Measurements from ENCODE around the gene MRPS34.

The MRPS34 gene

DNA sequence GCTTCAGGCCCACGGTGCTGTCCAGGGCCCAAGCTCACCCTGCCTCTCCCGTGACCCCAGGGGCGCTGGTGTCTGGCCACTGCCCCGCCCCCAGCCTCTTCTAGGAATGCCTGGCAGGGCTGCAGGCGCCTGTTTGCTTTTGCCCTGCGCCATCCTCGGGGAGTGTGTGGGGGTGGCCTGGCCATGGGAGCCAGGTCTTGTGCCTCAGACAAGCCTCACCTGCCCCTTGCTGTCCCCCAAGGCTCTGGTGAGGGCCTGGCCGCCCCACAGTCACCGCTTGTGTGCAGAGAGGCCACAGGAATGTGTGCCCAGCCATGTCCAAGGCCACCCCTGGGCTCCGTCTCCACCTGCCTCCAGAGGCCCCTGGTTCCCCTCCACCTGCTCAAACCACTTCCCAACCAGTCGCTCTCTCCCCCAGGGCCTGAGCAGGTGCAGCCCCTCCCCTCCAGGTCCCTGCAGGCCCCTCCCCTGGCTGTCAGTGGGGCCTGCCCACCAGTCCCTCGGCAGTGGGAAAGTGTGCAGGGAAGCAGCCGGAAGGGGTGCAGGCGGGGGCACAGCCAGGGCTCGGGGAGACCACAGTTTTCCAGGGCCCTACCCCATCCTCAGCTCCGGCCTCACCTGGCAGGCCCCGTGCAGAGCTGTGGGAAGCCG, 21.4 kb upstream of the MRPS34 start:
- H3K79me2 ChIP-seq (ENCODE audit: low read length), result no peaks in the 10 kb centered on the region
- no peak overlapping the region for H2AFZ ChIP-seq (ENCODE audit: low read depth, low read length)
- no peak overlapping the region for H3K27ac ChIP-seq (ENCODE audit: low read length)
- H4K20me1 ChIP-seq (ENCODE audit: insufficient read depth, low read length), result no peaks in the 10 kb centered on the region
- no peak overlapping the region for H3K9ac ChIP-seq (ENCODE audit: low read length)
- H3K4me3 ChIP-seq (ENCODE audit: low read length), result no peak overlapping the region
- H3K9me3 ChIP-seq (ENCODE audit: insufficient read depth, low read length), result no peaks in the 10 kb centered on the region
- no peak for TF ChIP-seq CTCF (IDR thresholded peaks at IDR 0.05; ENCODE audit: low read depth, low read length)
- no peak for TF ChIP-seq EZH2phosphoT487 (IDR thresholded peaks at IDR 0.05; ENCODE audit: low read depth)
- no peaks in the 10 kb centered on the region for H3K27me3 ChIP-seq (ENCODE audit: low read depth, low read length)
- no peak overlapping the region for H3K4me2 ChIP-seq (ENCODE audit: low read length)
- no peaks in the 10 kb centered on the region for H3K4me1 ChIP-seq (ENCODE audit: low read length)
- H3K36me3 ChIP-seq (replicated peaks; ENCODE audit: low read depth, low read length), result no peaks in the 10 kb centered on the region

DNA sequence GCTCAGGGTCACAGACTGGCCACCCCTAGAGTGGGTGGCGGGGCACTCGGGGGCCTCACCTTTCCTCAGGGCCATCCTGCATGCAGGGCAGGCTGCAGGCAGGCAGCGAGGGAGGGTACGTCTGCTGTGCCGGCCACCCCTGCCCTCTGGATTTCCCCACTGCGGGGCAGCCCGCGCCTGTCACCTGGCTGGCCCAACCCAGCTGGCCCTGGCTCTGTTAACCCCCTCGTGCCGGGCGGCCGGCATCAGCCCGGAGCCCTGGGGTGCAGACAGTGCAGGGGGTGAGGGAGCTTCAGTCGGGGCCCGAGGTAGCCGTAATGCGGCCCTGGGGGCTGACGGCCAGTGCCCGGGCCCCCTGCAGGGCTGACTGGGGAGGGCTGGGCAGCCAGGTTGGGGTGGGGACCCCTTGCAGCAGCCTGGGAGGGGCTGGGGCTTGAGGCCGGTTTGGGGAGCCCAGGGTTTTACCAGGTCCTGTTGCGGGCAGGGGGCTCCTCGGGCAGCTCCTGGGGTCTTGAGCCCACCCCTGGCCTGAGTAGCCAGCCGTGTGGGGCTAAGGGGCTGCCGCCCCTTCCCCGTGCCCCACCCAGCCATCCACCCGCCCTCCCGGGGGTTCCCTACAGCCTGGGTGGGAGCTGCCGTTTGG, 20.8 kb upstream of the MRPS34 start, which contains the start of gene IGFALS:
IGFALS (minus strand) TSS at position 128 of the 643 bp plus-strand sequence; CDS start at position 75, 53 bp downstream.
- Histone ChIP-seq H3K4me2 (ENCODE audit: low read length) (no peak within 1 kb of the TSS), H3K36me3 (replicated peaks; ENCODE audit: low read depth, low read length) (no peaks in the 10 kb centered on the region), H3K27ac (ENCODE audit: low read length) (no peak within 1 kb of the TSS), H3K27me3 (ENCODE audit: low read depth, low read length) (no peaks in the 10 kb centered on the region), H3K9me3 (ENCODE audit: insufficient read depth, low read length) (no peaks in the 10 kb centered on the region), H3K79me2 (ENCODE audit: low read length) (no peaks in the 10 kb centered on the region), H4K20me1 (ENCODE audit: insufficient read depth, low read length) (no peaks in the 10 kb centered on the region), H2AFZ (ENCODE audit: low read depth, low read length) (no peak within 1 kb of the TSS), H3K4me1 (ENCODE audit: low read length) (no peaks in the 10 kb centered on the region), H3K9ac (ENCODE audit: low read length) (no peak within 1 kb of the TSS), H3K4me3 (ENCODE audit: low read length) (no peak within 1 kb of the TSS)
- TF ChIP-seq CTCF (IDR thresholded peaks at IDR 0.05; ENCODE audit: low read depth, low read length), result no peak
- TF ChIP-seq EZH2phosphoT487 (IDR thresholded peaks at IDR 0.05; ENCODE audit: low read depth), result no peak

- H3K9ac ChIP-seq (ENCODE audit: low read length), result no peak overlapping the region
- no peaks in the 10 kb centered on the region for H3K36me3 ChIP-seq (replicated peaks; ENCODE audit: low read depth, low read length)
- no peak overlapping the region for H3K4me3 ChIP-seq (ENCODE audit: low read length)
- no peak overlapping the region for H2AFZ ChIP-seq (ENCODE audit: low read depth, low read length)
- no peaks in the 10 kb centered on the region for H3K9me3 ChIP-seq (ENCODE audit: insufficient read depth, low read length)
- H4K20me1 ChIP-seq (ENCODE audit: insufficient read depth, low read length), result no peaks in the 10 kb centered on the region
- H3K27ac ChIP-seq (ENCODE audit: low read length), result no peak overlapping the region
- H3K4me1 ChIP-seq (ENCODE audit: low read length), result no peaks in the 10 kb centered on the region
- H3K4me2 ChIP-seq (ENCODE audit: low read length), result no peak overlapping the region
- no peaks in the 10 kb centered on the region for H3K79me2 ChIP-seq (ENCODE audit: low read length)
- no peaks in the 10 kb centered on the region for H3K27me3 ChIP-seq (ENCODE audit: low read depth, low read length)
- TF ChIP-seq CTCF (IDR thresholded peaks at IDR 0.05; ENCODE audit: low read depth, low read length) (no peak), EZH2phosphoT487 (IDR thresholded peaks at IDR 0.05; ENCODE audit: low read depth) (no peak)
Observed at GRCh38 chr16:1792836-1793577, 20.1 kb upstream of the MRPS34 start.

Measured in OCI-LY3 (cell line).